HG03521 (cell line): ENCODE data around the gene CDK5R2.

Source experiments
- ATAC-seq: cut with Tn5 transposase; IDR thresholded peaks from one replicate; pipeline ENCODE4 v1.9.1; 2021; ENCODE audit warnings: mild to moderate bottlenecking, moderate library complexity; ENCODE audit not compliant: unreplicated experiment

Gene CDK5R2

DNA sequence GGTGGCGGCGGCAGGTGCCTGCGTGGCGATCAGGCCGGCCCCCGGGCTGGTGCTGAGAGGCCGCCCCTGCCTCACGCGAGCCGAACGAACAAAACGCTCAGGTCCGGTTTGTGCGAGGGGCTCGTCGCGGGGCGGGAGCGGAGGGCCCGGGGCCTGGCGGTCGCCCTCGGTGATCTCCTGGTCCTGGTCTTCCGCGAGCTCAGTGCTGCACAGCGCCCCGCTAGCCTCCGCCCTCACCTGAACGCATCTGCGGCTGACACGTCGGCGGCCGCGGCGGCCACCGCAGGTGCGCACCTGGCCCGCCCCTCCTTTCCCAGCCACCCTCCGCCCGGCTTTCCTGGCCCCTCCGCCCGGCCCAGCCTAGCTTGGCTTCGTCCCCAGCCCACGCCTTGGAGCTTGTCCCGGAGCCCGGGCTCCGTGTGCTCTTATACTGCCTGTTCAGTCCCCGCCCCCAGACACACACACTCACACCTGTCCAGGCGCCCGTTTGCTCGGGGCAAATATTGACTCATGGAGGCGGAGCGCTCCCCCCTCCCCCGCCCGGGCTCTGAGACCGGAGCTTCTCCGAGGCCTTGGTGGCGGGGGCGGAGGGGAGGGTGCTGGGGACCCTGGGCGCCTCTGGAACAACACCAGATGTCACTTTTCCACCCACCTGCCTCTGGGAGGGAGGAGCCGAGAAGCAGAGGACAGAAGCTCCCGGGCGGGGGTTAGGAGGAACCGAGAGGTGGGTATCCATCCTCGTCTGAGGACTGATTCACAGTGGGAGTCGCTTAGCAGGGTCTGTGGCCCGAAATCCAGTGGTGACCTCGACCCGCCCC is 42.3 kb downstream of the CDK5R2 start:
- ATAC-seq, result no peak

DNA sequence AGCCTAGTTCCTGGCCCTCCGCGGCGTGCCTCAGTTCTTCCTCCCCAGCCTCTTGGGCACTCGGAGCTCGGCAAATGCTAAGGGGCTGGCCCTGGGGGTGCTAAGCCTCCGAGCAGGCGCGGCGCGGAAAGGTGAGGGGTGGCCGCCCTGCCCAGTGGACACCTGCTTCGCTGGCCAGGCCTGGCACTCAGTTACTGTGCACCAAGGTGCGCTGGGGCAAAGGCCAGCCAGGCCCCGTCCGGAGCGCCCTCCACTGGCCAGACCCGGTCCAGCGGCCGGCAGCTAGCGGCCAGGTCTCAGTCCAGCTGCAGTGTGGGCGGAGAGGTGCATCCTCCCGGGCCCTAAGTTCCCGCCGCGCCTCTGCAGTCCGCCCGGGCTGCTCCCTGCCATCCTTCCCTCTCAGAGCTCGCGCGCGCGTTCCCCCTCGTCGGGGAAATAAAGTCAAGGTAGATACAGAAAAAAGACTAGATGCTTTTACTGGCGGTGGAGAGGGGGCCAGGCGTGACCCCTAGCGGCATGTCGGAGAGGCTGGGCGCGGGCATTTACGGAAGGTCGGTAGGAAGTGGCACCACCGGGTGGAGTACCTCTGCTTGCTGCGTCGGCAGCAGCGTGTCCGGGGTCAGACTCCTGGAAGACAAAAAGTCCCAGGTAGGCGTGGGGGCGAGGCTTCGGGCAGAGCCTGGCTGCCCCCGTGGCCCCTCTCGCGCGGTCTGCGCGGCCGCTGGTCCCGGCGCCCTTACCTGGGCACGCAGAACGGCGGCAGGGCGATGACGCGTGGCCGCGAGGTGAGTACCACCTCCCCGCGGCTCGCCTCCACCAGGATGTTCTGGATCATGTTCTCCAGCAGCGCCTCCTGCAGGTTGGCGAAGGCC is 43.2 kb downstream of the CDK5R2 start:
- no peak for ATAC-seq

DNA sequence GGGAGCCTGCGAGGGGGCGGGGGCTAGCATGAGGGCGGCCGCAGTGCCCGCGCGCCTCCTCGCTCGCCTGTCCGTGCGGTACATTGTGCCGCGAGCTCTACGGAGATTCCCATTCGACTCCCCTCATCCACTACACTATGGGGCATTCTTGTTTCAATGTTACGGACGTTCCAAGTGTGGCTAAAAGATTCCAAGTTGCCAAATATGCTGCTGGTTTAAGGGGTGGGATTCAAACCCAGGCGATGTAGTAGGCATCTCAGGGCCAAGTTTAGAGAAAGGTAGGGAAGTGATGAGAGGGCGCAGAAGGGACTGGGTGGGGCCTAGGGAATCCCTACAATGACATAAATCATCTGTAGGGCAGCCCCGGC is 43.8 kb downstream of the CDK5R2 start:
- ATAC-seq, result no peak

DNA sequence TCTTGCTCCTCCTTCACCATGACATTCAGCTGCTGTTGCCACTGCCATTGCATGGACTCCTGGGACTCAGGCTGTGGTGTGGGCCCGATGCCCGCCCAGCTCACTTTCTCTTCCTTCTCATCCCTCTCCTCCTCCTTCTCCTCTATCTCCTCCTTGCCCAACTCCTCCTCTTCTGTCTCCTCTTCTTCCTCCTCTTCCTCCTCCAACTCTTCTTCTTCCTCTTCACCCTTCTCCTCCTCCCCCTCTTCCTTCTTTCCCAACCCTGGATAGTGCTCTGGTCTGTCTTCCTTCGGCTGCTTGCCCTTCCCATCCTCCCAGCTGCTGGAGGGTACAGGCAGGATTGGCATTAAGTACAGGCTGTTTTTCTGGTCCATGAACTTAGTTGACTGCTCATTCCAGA is 44.5 kb downstream of the CDK5R2 start:
- ATAC-seq, result no peak

DNA sequence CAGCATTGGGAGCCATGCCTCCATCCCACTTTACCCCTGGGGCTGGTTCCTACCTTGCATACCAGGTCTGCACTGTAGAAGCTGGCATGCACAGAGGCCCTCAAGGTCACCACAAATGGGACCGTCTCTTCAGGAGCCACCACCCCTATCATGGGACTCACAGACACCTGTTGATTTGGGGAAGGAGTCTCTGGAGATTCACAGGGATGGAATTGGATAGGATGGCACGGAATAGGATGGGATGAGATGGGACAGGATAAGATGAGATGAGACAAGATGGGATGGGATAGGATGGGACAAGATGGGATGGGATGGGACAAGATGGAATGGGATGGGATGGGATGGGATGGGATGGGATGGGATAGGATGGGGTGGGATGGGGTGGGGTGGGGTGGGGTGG is 49.8 kb downstream of the CDK5R2 start:
- no peak for ATAC-seq

DNA sequence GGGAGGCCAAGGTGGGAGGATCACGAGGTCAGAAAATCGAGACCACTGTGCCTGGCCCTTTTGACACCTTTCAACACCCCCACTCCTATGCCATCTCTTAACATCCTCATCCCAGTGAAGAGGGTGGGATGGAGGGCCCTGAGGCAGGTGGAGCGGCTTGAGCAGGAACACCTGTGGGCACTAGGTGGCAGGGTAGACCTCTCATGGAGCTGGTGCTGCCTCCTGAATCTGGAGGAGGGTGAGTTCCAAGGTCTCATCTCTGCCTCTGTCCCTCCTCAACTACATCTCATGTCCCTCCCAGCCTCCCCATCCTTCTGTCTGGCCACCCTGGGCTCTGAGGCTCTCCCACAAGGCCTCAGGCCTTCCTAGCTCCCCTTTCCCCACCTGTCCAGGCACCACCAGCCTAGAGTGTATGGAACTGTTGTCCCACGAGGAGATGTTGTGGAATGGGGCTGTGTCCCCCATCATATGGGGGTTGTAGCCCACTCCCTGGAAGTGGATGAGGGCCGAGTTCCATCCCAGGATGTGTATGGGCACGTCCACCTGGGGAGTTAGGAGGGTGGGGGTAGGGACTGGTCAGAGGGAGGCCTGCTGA is 50.8 kb downstream of the CDK5R2 start:
- ATAC-seq, result no peak

DNA sequence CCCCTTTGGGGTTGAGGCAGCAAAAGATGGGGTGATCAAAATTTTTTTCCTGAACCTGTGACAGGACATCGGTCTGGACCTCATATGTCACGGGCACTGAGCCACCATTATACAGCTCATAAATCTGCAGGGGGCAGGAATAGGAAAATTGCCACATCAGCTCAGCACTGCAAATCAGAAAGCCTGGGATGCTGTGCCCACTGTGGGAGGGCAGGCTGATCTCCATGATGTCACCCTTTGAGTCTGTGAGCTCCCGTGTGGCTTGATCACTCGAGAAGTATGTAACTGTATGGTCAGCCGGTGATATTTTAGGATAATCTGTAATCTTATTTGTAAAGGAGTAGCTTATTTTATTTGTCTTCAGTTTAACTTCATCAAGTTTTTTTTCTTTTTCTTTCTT is 51.4 kb downstream of the CDK5R2 start:
- ATAC-seq, result no peak
